HEK293 (cell line): ENCODE results near the gene DUSP3.

Source experiments
- CTCF ChIA-PET: fragments of 350-600 bp; formaldehyde crosslinking; extraction: SDS; loops from one replicate; lab custom pipeline; 2021; ENCODE audit warnings: antibody characterized with exemption; lab: Yijun Ruan, JAX
- POLR2A ChIA-PET: fragments of 300-600 bp; formaldehyde crosslinking; extraction: SDS; loops from one replicate; lab custom pipeline; 2020; ENCODE audit warnings: antibody characterized with exemption, inconsistent platforms; lab: Yijun Ruan, JAX
- H3K27ac ChIP-seq: fragments of 200-500 bp; sonication (Bioruptor generic); 2 replicates; pipeline ENCODE4 v1.5.1; 2014; ENCODE audit warnings: low read depth, low read length, control low read depth, inconsistent platforms; ENCODE audit errors: extremely low read depth
- H3K36me3 ChIP-seq, 2 experiments: fragments of 200-500 bp in 1 of 2; sonication (Bioruptor generic) in 1 of 2; 1 replicate in 1 of 2; 2 replicates in 1 of 2; pipeline ENCODE4 v1.5.1; 2014 to 2017; ENCODE audit warnings: inconsistent platforms in 2 of 2, low read length in 2 of 2; ENCODE audit not compliant: control insufficient read depth in 2 of 2, insufficient read depth in 1 of 2
- H3K4me1 ChIP-seq: fragments of 200-500 bp; sonication (Bioruptor generic); 2 replicates; pipeline ENCODE4 v1.5.1; 2014; ENCODE audit warnings: mild to moderate bottlenecking, low read length, inconsistent platforms; ENCODE audit not compliant: control insufficient read depth, insufficient read depth
- H3K4me3 ChIP-seq: 2 replicates; pipeline ENCODE4 v1.5.1; 2011; ENCODE audit warnings: low read depth, mild to moderate bottlenecking, control low read depth, low read length, moderate library complexity
- H3K9me3 ChIP-seq: fragments of 200-500 bp; sonication (Bioruptor generic); 2 replicates; pipeline ENCODE4 v1.5.1; 2014; ENCODE audit warnings: low read depth, low read length, inconsistent platforms; ENCODE audit not compliant: control insufficient read depth, insufficient read depth
- CTCF ChIP-seq: fragments of 450-650 bp; formaldehyde crosslinking; IDR thresholded peaks from 2 replicates; pipeline ENCODE4 v1.5.1; 2016; ENCODE audit warnings: missing biosample characterization, missing genetic modification characterization
- GFI1B ChIP-seq: fragments of 450-650 bp; formaldehyde crosslinking; IDR thresholded peaks from 2 replicates; pipeline ENCODE4 v1.5.1; 2016; ENCODE audit warnings: missing biosample characterization, missing genetic modification characterization
- GLIS2 ChIP-seq: fragments of 450-650 bp; formaldehyde crosslinking; IDR thresholded peaks from 2 replicates; pipeline ENCODE4 v1.5.1; 2016; ENCODE audit warnings: missing biosample characterization, missing genetic modification characterization
- IKZF3 ChIP-seq: fragments of 450-650 bp; IDR thresholded peaks from 2 replicates; pipeline ENCODE4 v1.5.0; 2018; ENCODE audit warnings: missing biosample characterization, mild to moderate bottlenecking, missing genetic modification characterization, moderate library complexity
- KLF8 ChIP-seq: fragments of 450-650 bp; formaldehyde crosslinking; IDR thresholded peaks from 2 replicates; pipeline ENCODE4 v1.5.1; 2016; ENCODE audit warnings: missing biosample characterization, missing genetic modification characterization
- PRDM2 ChIP-seq: fragments of 450-650 bp; formaldehyde crosslinking; IDR thresholded peaks from 2 replicates; pipeline ENCODE4 v1.5.1; 2016; ENCODE audit warnings: missing biosample characterization, missing genetic modification characterization, borderline replicate concordance
- ZBTB20 ChIP-seq: fragments of 450-650 bp; formaldehyde crosslinking; IDR thresholded peaks from 2 replicates; pipeline ENCODE4 v1.5.1; 2016; ENCODE audit warnings: missing biosample characterization, missing genetic modification characterization
- ZEB2 ChIP-seq: fragments of 450-650 bp; formaldehyde crosslinking; IDR thresholded peaks from 2 replicates; pipeline ENCODE4 v1.5.1; 2016; ENCODE audit warnings: missing biosample characterization, missing genetic modification characterization
- ZFHX2 ChIP-seq: fragments of 450-650 bp; formaldehyde crosslinking; conservative IDR thresholded peaks from 2 replicates; pipeline ENCODE4 v1.5.1; 2016; ENCODE audit warnings: missing biosample characterization, missing genetic modification characterization
- ZNF2 ChIP-seq: fragments of 450-650 bp; formaldehyde crosslinking; IDR thresholded peaks from 2 replicates; pipeline ENCODE4 v1.5.1; 2016; ENCODE audit warnings: missing biosample characterization, missing genetic modification characterization
- ZNF221 ChIP-seq: fragments of 450-650 bp; formaldehyde crosslinking; IDR thresholded peaks from 2 replicates; pipeline ENCODE4 v1.5.1; 2017; ENCODE audit warnings: missing biosample characterization, missing genetic modification characterization, borderline replicate concordance
- ZNF324 ChIP-seq: fragments of 450-650 bp; formaldehyde crosslinking; IDR thresholded peaks from 2 replicates; pipeline ENCODE4 v1.5.1; 2016; ENCODE audit warnings: missing biosample characterization, missing genetic modification characterization
- ZNF423 ChIP-seq: fragments of 450-650 bp; formaldehyde crosslinking; IDR thresholded peaks from 2 replicates; pipeline ENCODE4 v1.5.1; 2016; ENCODE audit warnings: missing biosample characterization, missing genetic modification characterization
- ZNF621 ChIP-seq: fragments of 450-650 bp; formaldehyde crosslinking; IDR thresholded peaks from 2 replicates; pipeline ENCODE4 v1.5.1; 2017; ENCODE audit warnings: missing biosample characterization, missing genetic modification characterization
- ZNF626 ChIP-seq: fragments of 450-650 bp; sonication (Bioruptor Pico); formaldehyde crosslinking; IDR thresholded peaks from 2 replicates; pipeline ENCODE4 v1.5.1; 2018; ENCODE audit warnings: missing biosample characterization, missing genetic modification characterization, inconsistent platforms
- ZNF629 ChIP-seq: fragments of 450-650 bp; formaldehyde crosslinking; IDR thresholded peaks from 2 replicates; pipeline ENCODE4 v1.5.1; 2017; ENCODE audit warnings: missing biosample characterization, missing genetic modification characterization
- ZNF639 ChIP-seq: fragments of 450-650 bp; formaldehyde crosslinking; IDR thresholded peaks from 2 replicates; pipeline ENCODE4 v1.5.1; 2016; ENCODE audit warnings: missing biosample characterization, missing genetic modification characterization
- ZNF654 ChIP-seq: fragments of 450-650 bp; formaldehyde crosslinking; IDR thresholded peaks from 2 replicates; pipeline ENCODE4 v1.5.1; 2016; ENCODE audit warnings: low read depth, missing biosample characterization, missing genetic modification characterization
- ZNF660 ChIP-seq: fragments of 450-650 bp; IDR thresholded peaks from 2 replicates; pipeline ENCODE4 v1.5.1; 2018; ENCODE audit warnings: missing biosample characterization, mild to moderate bottlenecking, missing genetic modification characterization
- ZNF707 ChIP-seq: fragments of 450-650 bp; formaldehyde crosslinking; IDR thresholded peaks from 2 replicates; pipeline ENCODE4 v1.5.1; 2016; ENCODE audit warnings: missing biosample characterization, missing genetic modification characterization

DUSP3 gene

GRCh38 chr17:43766413-43767052 lies 12.2 kb downstream of the DUSP3 start:
- peaks cover 14 to 38% of the 10 kb centered on the region in 2 experiments for H3K36me3 ChIP-seq
- POLR2A ChIA-PET = interaction anchor here (1.2 kb wide), 1 partner anchor 188 kb away, joined by 4 read pairs; no protein-coding TSS in a partner anchor
- H3K4me3 ChIP-seq = no peak overlapping the region
- no peak for TF ChIP-seq KLF8 (tag by site-specific recombination)
- TF ChIP-seq IKZF3 (tag by site-specific recombination) = peak; percentile 42; the same call in 1 of the 2 replicates
- TF ChIP-seq ZNF654 (tag by site-specific recombination) = peak; percentile 52
- TF ChIP-seq ZFHX2 = no peak
- peak; percentile 32; the same call in 1 of the 2 replicates for TF ChIP-seq CTCF (tag by site-specific recombination)
- no peak for TF ChIP-seq ZNF621
- no peak for TF ChIP-seq ZNF423 (tag by site-specific recombination)
- 0 out of 2 replicates have a peak, but pooled peaks have one; percentile 32 for TF ChIP-seq ZNF2 (tag by site-specific recombination)
- no peak for TF ChIP-seq ZNF221 (tag by site-specific recombination)
- no peak for TF ChIP-seq ZNF639 (tag by site-specific recombination)
- 0 out of 2 replicates have a peak, but pooled peaks have one; percentile 52 for TF ChIP-seq ZNF660 (tag by site-specific recombination)
- no peak for TF ChIP-seq ZNF626 (tag by site-specific recombination)
- TF ChIP-seq, all 188 proteins: peak for 5
- no peaks in the 10 kb centered on the region for H3K9me3 ChIP-seq
- no peaks in the 10 kb centered on the region for H3K4me1 ChIP-seq
- CTCF ChIA-PET = interaction anchor here (0.6 to 3.8 kb wide), 73 partner anchors 9 to 1964 kb away, joined by 3 to 67 read pairs (median 4); partner anchors contain the start of genes CD300LG, CFAP97D1, DHX8 and ETV4
- no peak overlapping the region for H3K27ac ChIP-seq

GRCh38 chr17:43760254-43760852 lies 18.4 kb downstream of the DUSP3 start:
- ChIA-PET POLR2A (interaction anchor here (1.3 to 1.8 kb wide), 2 partner anchors 66 to 186 kb away, joined by 4 to 8 read pairs; no protein-coding TSS in a partner anchor), CTCF (interaction anchor here (0.6 to 6.9 kb wide), 52 partner anchors 8 to 460 kb away, joined by 3 to 132 read pairs (median 5); partner anchors contain the start of genes CFAP97D1, DHX8 and ETV4)
- Histone ChIP-seq H3K9me3 (no peaks in the 10 kb centered on the region), H3K27ac (no peak overlapping the region), H3K36me3 (no peaks in the 10 kb centered on the region), H3K4me3 (no peak overlapping the region), H3K4me1 (peaks cover 2% of the 10 kb centered on the region; the same call in 1 of the 2 replicates)
- peak; percentile 55 for TF ChIP-seq ZNF639 (tag by site-specific recombination)
- no peak for TF ChIP-seq GFI1B (tag by site-specific recombination)
- no peak for TF ChIP-seq KLF8 (tag by site-specific recombination)
- no peak for TF ChIP-seq ZNF707
- 0 out of 2 replicates have a peak, but pooled peaks have one; percentile 25 for TF ChIP-seq ZBTB20 (tag by site-specific recombination)
- TF ChIP-seq PRDM2 (tag by site-specific recombination) = no peak
- peak; percentile 57; the same call in 1 of the 2 replicates for TF ChIP-seq ZNF629 (tag by site-specific recombination)
- TF ChIP-seq ZNF324 (tag by site-specific recombination) = 0 out of 2 replicates have a peak, but pooled peaks have one; percentile 53
- peak; percentile 39 for TF ChIP-seq GLIS2 (tag by site-specific recombination)
- peak; percentile 80 for TF ChIP-seq ZEB2 (tag by site-specific recombination)
